Measurements from ENCODE around the gene CACNA2D4. TPM values are rescaled to one million over a fixed set of nuclear protein-coding genes. Genes with fewer than 3 reads are reported as not detected.

The CACNA2D4 gene
- total RNA-seq, 4 donors from 2014 or later, result 0.25 to 3.1 (median 0.68) TPM

GRCh38 chr12:1848745-1849144 is 69.7 kb downstream of the CACNA2D4 start:
- TF ChIP-seq CTCF (IDR thresholded peaks at IDR 0.05 in 4 of 5, conservative IDR thresholded peaks at IDR 0.05 in 1 of 5) (no peak), POLR2A (IDR thresholded peaks at IDR 0.05) (no peak)
- Histone ChIP-seq H3K27me3 (no peaks in the 10 kb centered on the region), H3K9me3 (no peaks in the 10 kb centered on the region), H3K27ac (no peak overlapping the region), H3K4me3 (no peak overlapping the region), H3K36me3 (no peaks in the 10 kb centered on the region), H3K4me1 (no peaks in the 10 kb centered on the region)
- in situ Hi-C loops (cut with MboI; ENCODE audit: low sequenced_read_pairs in 4 of 4), result no loop called here
- peak in 1 of 2 donors; percentile 3 for DNase-seq
- no peak for ATAC-seq
- intact Hi-C loops (cut with DNase I; ENCODE audit: low total_unique reads), result no loop called here

GRCh38 chr12:1848146-1848545 is 70.3 kb downstream of the CACNA2D4 start:
- ATAC-seq, result no peak
- H3K4me3 ChIP-seq, result no peak overlapping the region

GRCh38 chr12:1847411-1847810 is 71.0 kb downstream of the CACNA2D4 start:
- peaks cover 0 to 3% (median 0%) of the 10 kb centered on the region in 3 donors for H3K27me3 ChIP-seq
- ATAC-seq (no peak), DNase-seq (no peak)
- TF ChIP-seq CTCF (IDR thresholded peaks at IDR 0.05 in 4 of 5, conservative IDR thresholded peaks at IDR 0.05 in 1 of 5) (no peak), POLR2A (IDR thresholded peaks at IDR 0.05) (no peak)
- no peak overlapping the region for H3K27ac ChIP-seq
- in situ Hi-C loops (cut with MboI; ENCODE audit: low sequenced_read_pairs in 4 of 4), result no loop called here
- H3K4me1 ChIP-seq, result no peaks in the 10 kb centered on the region
- no peak overlapping the region for H3K4me3 ChIP-seq
- intact Hi-C loops (cut with DNase I; ENCODE audit: low total_unique reads), result no loop called here
- H3K36me3 ChIP-seq, result no peaks in the 10 kb centered on the region
- H3K9me3 ChIP-seq, result no peaks in the 10 kb centered on the region

More at GRCh38 chr12:1848146-1848545, 70.3 kb downstream of the CACNA2D4 start:
- no peaks in the 10 kb centered on the region for H3K4me1 ChIP-seq
- in situ Hi-C loops (cut with MboI; ENCODE audit: low sequenced_read_pairs in 4 of 4) (no loop called here), intact Hi-C loops (cut with DNase I; ENCODE audit: low total_unique reads) (no loop called here)
- no peaks in the 10 kb centered on the region for H3K9me3 ChIP-seq
- no peak overlapping the region for H3K27ac ChIP-seq
- H3K27me3 ChIP-seq, result no peaks in the 10 kb centered on the region
- DNase-seq, result peak in 1 of 2 donors; percentile 1
- TF ChIP-seq CTCF (IDR thresholded peaks at IDR 0.05 in 4 of 5, conservative IDR thresholded peaks at IDR 0.05 in 1 of 5) (no peak), POLR2A (IDR thresholded peaks at IDR 0.05) (no peak)
- H3K36me3 ChIP-seq, result no peaks in the 10 kb centered on the region

- in situ Hi-C loops (cut with MboI; ENCODE audit: low sequenced_read_pairs in 4 of 4), result no loop called here
- no peaks in the 10 kb centered on the region for H3K9me3 ChIP-seq
- intact Hi-C loops (cut with DNase I; ENCODE audit: low total_unique reads), result no loop called here
- no peak overlapping the region for H3K27ac ChIP-seq
- no peak for ATAC-seq
- no peaks in the 10 kb centered on the region for H3K4me1 ChIP-seq
- TF ChIP-seq POLR2A (IDR thresholded peaks at IDR 0.05), result no peak
- TF ChIP-seq CTCF (IDR thresholded peaks at IDR 0.05 in 4 of 5, conservative IDR thresholded peaks at IDR 0.05 in 1 of 5), result no peak
- peak in 1 of 2 donors; percentile 3 for DNase-seq
- H3K4me3 ChIP-seq, result no peak overlapping the region
- H3K27me3 ChIP-seq, result peaks cover 0 to 6% (median 3%) of the 10 kb centered on the region in 3 donors
- no peaks in the 10 kb centered on the region for H3K36me3 ChIP-seq
Measured at GRCh38 chr12:1846421-1847405, 71.7 kb downstream of the CACNA2D4 start.
